ENCODE data around the gene CNNM3.
"Not testable (repeated sequence)": the region's sequence is repeated elsewhere in the genome, so short reads cannot be mapped to it uniquely, and the experiment has no call there.

CNNM3 gene

DNA sequence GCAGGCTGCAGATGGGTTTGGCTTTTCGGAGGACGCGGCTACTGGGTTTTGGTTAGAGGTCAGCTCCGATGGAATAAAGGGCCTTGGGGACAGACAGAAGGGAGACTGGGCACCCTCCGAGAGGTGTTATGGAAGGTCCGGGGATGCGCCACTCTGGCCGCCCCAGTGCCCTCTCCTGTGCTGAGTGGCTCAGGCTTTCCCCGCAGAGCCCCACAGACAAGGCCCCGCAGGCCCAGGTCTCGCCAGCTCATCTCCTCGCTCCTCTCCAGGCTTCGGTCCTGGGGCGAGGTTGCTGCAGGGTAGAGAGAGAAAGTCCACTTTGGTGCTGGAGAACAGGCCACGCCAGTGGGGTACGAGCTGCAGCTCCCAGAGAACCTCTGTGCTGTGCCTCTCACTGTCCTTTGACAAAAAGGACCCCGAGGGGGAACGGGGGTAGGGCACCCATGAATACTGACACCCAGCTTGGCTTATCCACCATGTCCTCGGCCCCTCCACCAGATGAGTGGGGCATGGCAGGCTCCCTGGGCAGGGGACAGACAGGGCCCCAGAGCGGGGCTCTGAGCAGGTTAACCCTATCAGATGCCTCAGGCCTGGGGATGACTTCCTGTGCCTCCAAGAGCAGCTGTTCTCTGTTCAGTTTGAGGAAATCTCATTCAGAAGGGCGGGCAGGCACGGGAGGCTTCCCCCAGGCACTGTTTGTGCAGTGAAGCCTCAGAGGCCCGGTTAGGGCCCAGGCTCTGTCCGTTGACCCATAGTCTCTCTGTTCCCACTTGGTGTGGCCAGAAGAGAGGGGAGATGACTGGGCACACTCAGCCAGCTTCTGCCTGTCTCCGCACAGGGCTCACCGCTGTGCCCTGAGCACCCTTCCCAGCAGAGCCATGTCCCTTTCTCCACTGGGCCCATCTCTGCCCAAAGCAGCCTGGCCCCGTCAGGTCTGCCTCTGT is 15.7 kb upstream of the CNNM3 start:
- DNase-seq: no peak

GRCh38 chr2:96801005-96801785 is 14.9 kb upstream of the CNNM3 start:
- peak in 1 of 2 donors; percentile 22 for DNase-seq

DNA sequence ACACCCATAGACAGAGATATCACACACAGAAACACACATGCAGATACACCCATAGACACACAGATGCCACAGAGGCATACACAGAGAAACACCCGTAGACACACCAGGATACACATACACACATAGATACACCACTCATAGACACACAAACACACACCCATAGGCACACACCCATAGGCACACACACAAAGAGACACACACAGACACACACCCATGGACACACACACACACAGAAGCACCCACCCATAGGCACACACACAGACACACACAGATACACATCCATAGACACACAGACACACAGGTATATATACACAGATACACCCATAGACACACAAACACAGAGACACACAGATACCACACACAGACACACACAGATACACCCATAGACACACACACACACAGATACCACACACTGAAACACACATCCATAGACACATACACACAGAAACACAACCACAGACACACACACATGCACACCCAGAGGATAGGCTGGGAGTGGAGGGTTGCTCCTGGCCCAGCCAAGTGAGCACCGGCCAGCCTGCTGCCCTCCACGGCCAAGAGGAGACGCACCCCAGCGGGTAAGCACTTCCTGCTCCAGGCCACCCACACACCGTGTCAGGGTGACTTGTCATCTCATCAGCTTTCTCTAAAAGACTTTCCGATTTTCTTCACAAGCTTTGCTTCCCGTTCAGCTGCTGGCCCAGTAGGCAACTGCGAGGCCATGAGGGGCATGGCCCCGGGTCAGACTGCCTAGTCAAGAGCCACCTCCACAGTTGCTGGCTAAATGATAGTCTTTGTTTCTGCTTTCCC is 14.1 kb upstream of the CNNM3 start:
- peak; percentile 86 to 92 for DNase-seq

GRCh38 chr2:96802721-96803120 is 13.3 kb upstream of the CNNM3 start:
- DNase-seq: no peak

GRCh38 chr2:96804986-96805385 is 11.1 kb upstream of the CNNM3 start:
- peak; percentile 26 to 28 for DNase-seq

GRCh38 chr2:96805946-96806345 is 10.1 kb upstream of the CNNM3 start:
- not testable (repeated sequence) for DNase-seq

- DNase-seq: no peak
These were observed 9.5 kb upstream of the CNNM3 start for GRCh38 chr2:96806468-96807126.

- no peak for DNase-seq
These were observed 9.0 kb upstream of the CNNM3 start for GRCh38 chr2:96807127-96807471.

- DNase-seq: no peak
These were observed 7.8 kb upstream of the CNNM3 start for GRCh38 chr2:96808176-96808837.

DNA sequence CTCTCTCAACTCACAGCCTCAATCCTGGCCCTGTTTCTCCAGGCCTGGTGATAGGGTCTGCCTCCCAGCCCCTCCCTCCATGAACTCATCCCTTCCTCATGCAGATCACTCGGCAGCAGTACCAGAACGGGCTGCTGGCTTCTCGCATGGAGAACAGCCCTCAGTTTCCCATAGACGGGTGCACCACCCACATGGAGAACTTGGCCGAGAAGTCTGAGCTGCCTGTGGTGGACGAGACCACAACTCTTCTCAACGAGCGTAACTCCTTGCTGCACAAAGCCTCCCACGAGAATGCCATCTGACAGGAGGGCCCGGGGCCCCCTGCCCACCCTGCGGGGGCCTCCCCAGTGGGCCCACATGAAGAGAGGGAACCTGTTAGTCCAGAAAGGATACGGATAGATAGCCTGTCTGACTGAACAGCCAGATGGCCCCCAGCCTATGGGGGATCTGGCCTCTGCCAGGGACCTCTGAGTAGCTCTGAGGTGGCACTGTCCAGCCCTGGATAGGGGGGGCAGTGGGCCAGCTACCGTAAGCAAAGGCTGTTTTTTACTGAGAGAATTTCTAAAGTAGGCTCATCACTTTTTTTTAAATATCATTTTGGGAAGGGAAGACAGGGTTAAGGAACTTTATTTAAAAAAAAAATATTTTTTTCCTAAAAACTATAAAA is 6.7 kb upstream of the CNNM3 start:
- DNase-seq: no peak

GRCh38 chr2:96809951-96810782 is 5.9 kb upstream of the CNNM3 start:
- no peak for DNase-seq

DNA sequence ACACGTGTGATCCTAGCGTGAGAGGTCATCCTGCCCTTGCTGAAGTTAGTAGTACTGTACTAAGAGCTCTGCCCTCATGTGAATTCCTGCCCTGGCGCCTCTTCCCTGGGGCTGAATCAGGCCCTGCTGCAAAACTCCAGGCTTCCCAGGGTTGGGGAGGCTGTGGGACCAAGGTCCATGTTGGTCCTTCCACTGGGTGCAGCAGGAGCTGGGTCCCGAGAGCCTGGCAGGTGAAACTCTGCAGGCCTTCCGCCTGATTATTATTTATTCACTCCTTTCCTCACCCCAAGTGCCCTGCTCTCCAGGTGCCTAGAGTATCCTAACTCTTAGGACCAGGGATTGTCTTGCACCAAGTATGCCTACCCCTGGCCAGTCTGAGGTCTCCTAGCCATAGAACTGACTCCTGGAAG is 5.3 kb upstream of the CNNM3 start:
- no peak for DNase-seq

DNA sequence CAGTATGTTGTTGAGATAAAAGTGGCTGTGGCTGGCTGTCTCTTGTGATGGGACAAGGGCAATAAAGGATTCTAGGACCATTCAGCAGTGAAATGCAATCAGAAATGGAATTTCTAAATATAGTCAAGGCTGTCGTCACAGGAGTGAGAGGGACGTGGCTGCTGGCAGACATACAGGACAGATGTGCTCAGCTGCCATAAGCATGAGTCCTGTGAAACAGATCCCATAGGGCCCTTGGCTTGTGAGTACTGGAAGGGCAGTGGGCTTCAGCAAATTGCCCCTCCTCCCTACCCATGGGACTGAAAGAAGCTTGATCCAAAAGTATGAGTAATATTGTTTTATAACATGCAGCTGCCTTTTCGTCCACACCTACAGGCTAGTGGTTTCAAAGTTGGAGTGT is 4.2 kb upstream of the CNNM3 start:
- DNase-seq: no peak

GRCh38 chr2:96813656-96814055 is 2.4 kb upstream of the CNNM3 start:
- no peak for DNase-seq

DNA sequence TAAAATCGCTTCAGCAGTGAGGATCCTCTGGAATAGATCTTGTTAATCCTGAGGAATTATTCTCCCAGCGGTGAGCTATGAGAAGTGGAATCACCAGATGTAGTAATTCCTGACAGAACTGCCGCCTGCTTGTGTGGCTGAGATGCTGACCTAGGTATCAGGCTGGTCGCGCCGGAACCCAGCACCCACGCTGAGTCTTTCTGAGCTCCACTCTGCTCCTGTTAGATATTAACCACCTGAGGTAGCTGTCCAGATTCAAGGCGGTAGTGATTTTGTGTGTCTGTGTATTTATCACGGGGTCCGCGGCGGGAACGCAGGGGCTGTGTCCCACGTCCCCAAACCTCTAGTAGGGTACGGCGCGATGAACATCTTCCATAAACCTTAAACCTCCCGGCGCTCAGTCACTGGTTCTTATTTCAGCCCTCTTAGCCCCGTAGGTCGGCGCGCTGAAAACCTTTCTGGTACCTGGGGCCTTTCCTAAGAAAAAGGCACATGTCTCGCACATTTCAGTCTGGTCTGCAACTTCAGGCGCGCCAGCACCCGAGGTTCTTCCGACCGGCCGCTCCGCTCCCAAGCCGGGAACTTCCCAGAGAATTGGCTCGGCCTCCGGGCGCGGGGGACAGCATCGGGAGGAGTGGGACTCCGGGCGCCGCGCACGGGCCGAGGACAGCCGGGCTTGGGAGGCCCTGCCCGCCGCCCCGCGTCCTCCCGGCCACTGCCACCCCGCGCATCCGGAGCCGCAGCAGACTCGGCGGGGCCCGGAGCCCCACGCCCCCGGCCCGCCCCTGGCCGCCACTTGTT is 542 bp upstream of the CNNM3 start:
- DNase-seq: peak; percentile 3 to 51

GRCh38 chr2:96816836-96817702 is 1.0 kb downstream of the CNNM3 start:
- no peak for DNase-seq

GRCh38 chr2:96817882-96818281 is 1.8 kb downstream of the CNNM3 start:
- no peak for DNase-seq

GRCh38 chr2:96819128-96819875 is 3.2 kb downstream of the CNNM3 start:
- DNase-seq: no peak
